Uterus (tissue), 4 donors: ENCODE data around the gene ALKBH3. TPM values are rescaled to one million over a fixed set of nuclear protein-coding genes. Genes with fewer than 3 reads are reported as not detected.

Experiments used
- DNase-seq, 2 donors: peaks; one replicate each; pipeline ENCODE4 v3.0.0-alpha.2; 2019 to 2020
- H3K27ac ChIP-seq, 2 donors: fragments of 200-600 bp; sonication (generic); 1 replicate in 1 of 2; 2 replicates in 1 of 2; pipeline ENCODE4 v1.5.1; 2016 to 2018
- H3K27me3 ChIP-seq, 2 donors: fragments of 200-600 bp; sonication (generic); one replicate each; pipeline ENCODE4 v1.5.1; 2018 to 2019; ENCODE audit warnings: control low read depth in 1 of 2
- H3K36me3 ChIP-seq, 2 donors: fragments of 200-600 bp; sonication (generic); one replicate each; pipeline ENCODE4 v1.5.1; 2019; ENCODE audit warnings: control low read depth in 1 of 2
- H3K4me1 ChIP-seq, 2 donors: fragments of 200-600 bp; sonication (generic); one replicate each; pipeline ENCODE4 v1.5.1; 2018 to 2019; ENCODE audit warnings: control low read depth in 1 of 2
- H3K4me3 ChIP-seq, 2 donors: fragments of 200-600 bp; sonication (generic); 1 replicate in 1 of 2; 2 replicates in 1 of 2; pipeline ENCODE4 v1.5.1; 2018 to 2019; ENCODE audit warnings: mild to moderate bottlenecking in 1 of 2
- H3K9me3 ChIP-seq, 2 donors: fragments of 200-600 bp; sonication (generic); one replicate each; pipeline ENCODE4 v1.5.1; 2019; ENCODE audit warnings: control low read depth in 1 of 2
- CTCF ChIP-seq, 4 experiments: fragments of 200-600 bp in 2 of 4; fragments of 450-650 bp in 2 of 4; sonication (generic) in 2 of 4; IDR thresholded peaks; one replicate each; pipeline ENCODE4 v1.5.1; 2016 to 2019; ENCODE audit warnings: antibody characterized with exemption in 4 of 4, mild to moderate bottlenecking in 2 of 4, moderate library complexity in 1 of 4
- POLR2A ChIP-seq, 2 donors: fragments of 450-650 bp; IDR thresholded peaks; one replicate each; pipeline ENCODE4 v1.6.1; 2016; ENCODE audit warnings: antibody characterized with exemption in 2 of 2, mild to moderate bottlenecking in 1 of 2, moderate library complexity in 1 of 2
- intact Hi-C: fragments of 100-400 bp; cut with DNase I; formaldehyde crosslinking; loops from one replicate; pipeline ENCODE4 v1.15.1; 2023; ENCODE audit warnings: low total_unique reads
- total RNA-seq, 4 donors: library from RNA; depleted of rRNA in 3 of 4; stranded (reverse); fragments of >200 nt in 3 of 4; gene quantifications; one replicate each; pipeline versions ENCODE4 v1.1.0 to v1.2.4, GENCODE V29; 2014 to 2023
- donor health status: DM: yes; HTN: yes; CAD: no.

ALKBH3 gene
- total RNA-seq, 4 donors from 2014 or later, result 39.6 to 75.3 (median 55.7) TPM

GRCh38 chr11:43914466-43914865, 33.8 kb downstream of the ALKBH3 start:
- peaks cover 0 to under 1% of the 10 kb centered on the region in 2 donors for H3K4me1 ChIP-seq
- no peak overlapping the region for H3K27ac ChIP-seq
- H3K27me3 ChIP-seq, result no peaks in the 10 kb centered on the region
- intact Hi-C loops, result no loop called here
- no peaks in the 10 kb centered on the region for H3K36me3 ChIP-seq
- no peak for DNase-seq
- H3K4me3 ChIP-seq, result no peak overlapping the region
- TF ChIP-seq POLR2A (IDR thresholded peaks at IDR 0.05) (no peak), CTCF (IDR thresholded peaks at IDR 0.05) (no peak)
- H3K9me3 ChIP-seq, result no peaks in the 10 kb centered on the region

DNA sequence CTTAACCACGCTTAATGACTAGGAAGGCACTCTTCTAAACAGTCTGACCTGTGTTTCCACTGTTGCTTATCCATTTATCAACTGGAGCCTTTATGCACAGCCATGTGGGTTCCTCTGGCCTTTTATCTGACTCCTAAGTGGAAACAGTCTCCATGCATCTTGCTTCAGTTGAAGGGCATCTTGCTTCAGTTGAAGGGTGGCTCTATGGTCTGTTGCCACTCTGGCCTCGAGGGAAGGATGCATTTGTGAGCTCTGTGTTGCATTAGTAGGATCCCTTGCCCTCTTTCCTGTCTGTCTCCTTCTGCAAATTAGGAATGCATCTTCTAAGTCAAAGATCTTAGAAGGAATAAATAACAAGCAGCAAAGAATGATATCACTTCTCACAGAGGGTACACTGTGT, 36.0 kb downstream of the ALKBH3 start:
- H3K4me1 ChIP-seq, result peaks cover 4 to 18% of the 10 kb centered on the region in 2 donors
- H3K4me3 ChIP-seq, result no peak overlapping the region
- H3K27ac ChIP-seq, result peak overlapping the region; percentile 9 to 35
- H3K9me3 ChIP-seq, result no peaks in the 10 kb centered on the region
- no peak for DNase-seq
- no peaks in the 10 kb centered on the region for H3K36me3 ChIP-seq
- TF ChIP-seq CTCF (IDR thresholded peaks at IDR 0.05), result no peak
- no peak for TF ChIP-seq POLR2A (IDR thresholded peaks at IDR 0.05)
- H3K27me3 ChIP-seq, result no peaks in the 10 kb centered on the region
- intact Hi-C loops, result no loop called here

- peaks cover 16 to 30% of the 10 kb centered on the region in 2 donors for H3K4me1 ChIP-seq
- no peak overlapping the region for H3K4me3 ChIP-seq
- H3K27ac ChIP-seq, result peak overlapping the region; percentile 90 to 91
- no peaks in the 10 kb centered on the region for H3K36me3 ChIP-seq
- intact Hi-C loops, result no loop called here
- TF ChIP-seq CTCF (IDR thresholded peaks at IDR 0.05) (no peak), POLR2A (IDR thresholded peaks at IDR 0.05) (no peak)
- H3K9me3 ChIP-seq, result no peaks in the 10 kb centered on the region
- no peaks in the 10 kb centered on the region for H3K27me3 ChIP-seq
- DNase-seq, result no peak
Observed at GRCh38 chr11:43917851-43918250, 37.2 kb downstream of the ALKBH3 start.

- Histone ChIP-seq H3K4me3 (no peak overlapping the region), H3K4me1 (peaks cover 17 to 38% of the 10 kb centered on the region in 2 donors), H3K27me3 (no peaks in the 10 kb centered on the region), H3K27ac (peak overlapping the region; percentile 90 to 91), H3K9me3 (no peaks in the 10 kb centered on the region), H3K36me3 (no peaks in the 10 kb centered on the region)
- TF ChIP-seq CTCF (IDR thresholded peaks at IDR 0.05), result no peak
- no peak for TF ChIP-seq POLR2A (IDR thresholded peaks at IDR 0.05)
- DNase-seq, result no peak
- intact Hi-C loops, result no loop called here
Observed at GRCh38 chr11:43918662-43919061, 38.0 kb downstream of the ALKBH3 start.

DNA sequence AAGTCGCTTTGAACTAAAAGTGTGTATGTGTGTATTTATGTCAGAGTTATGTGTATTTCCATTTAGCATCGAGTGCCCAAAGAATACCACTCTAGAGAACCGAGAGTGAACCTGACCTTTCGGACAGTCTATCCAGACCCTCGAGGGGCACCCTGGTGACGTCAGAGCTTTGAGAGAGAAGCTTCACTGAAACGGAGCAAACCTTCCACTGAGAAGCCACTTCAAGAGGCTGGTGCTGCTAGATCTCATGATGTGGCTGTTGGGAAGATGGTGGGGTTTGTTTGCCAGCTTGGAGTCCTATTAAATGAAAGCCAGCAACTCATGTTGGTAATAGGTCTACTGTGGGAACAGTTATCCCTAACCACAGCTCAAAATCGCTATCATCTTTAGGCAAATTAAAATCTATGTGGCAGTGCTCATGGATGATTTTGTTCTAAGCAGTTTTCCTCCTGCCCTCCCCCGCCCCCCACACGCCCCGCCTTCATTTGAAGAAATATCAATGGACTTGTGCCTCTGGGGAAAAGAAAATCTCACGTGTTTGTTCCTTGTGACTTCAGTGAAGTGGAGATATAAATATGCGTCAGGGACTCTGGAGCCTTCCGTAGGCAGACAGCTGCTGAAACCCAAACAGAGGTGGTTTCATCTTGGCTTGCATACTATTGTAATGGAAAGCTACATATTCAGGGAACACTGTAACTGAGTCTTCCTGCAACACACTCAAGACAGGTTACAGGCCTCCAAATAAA, 39.4 kb downstream of the ALKBH3 start:
- Histone ChIP-seq H3K36me3 (no peaks in the 10 kb centered on the region), H3K4me3 (no peak overlapping the region), H3K27ac (peak overlapping the region; percentile 90 to 91), H3K9me3 (no peaks in the 10 kb centered on the region), H3K27me3 (no peaks in the 10 kb centered on the region), H3K4me1 (peaks cover 24 to 46% of the 10 kb centered on the region in 2 donors)
- peak in 1 of 2 donors; percentile 51 for DNase-seq
- no peak for TF ChIP-seq CTCF (IDR thresholded peaks at IDR 0.05)
- no peak for TF ChIP-seq POLR2A (IDR thresholded peaks at IDR 0.05)
- intact Hi-C loops, result no loop called here
